GM12878 (cell line): ENCODE measurements around the gene MYO16. TPM values are rescaled to one million over a fixed set of nuclear protein-coding genes. Genes with fewer than 3 reads are reported as not detected.

ENCODE experiments used
- ATAC-seq: fragments of 200-7000 bp; cut with Tn5 transposase; 3 replicates; pipeline ENCODE4 v1.9.1; 2020; ENCODE audit warnings: mild to moderate bottlenecking, moderate library complexity
- BruUV-seq: library from RNA; stranded (reverse); fragments of 400-500 nt; replicated peaks from 2 replicates; lab custom pipeline; 2021; lab: Mats Ljungman, UMichigan
- CTCF ChIA-PET: fragments of 300-600 bp; sonication (Branson Sonifier 250); formaldehyde crosslinking; extraction: SDS; loops from one replicate; lab custom pipeline; 2021; ENCODE audit warnings: inconsistent platforms; lab: Yijun Ruan, JAX
- POLR2A ChIA-PET: fragments of 350-600 bp; formaldehyde crosslinking; extraction: SDS; loops from one replicate; lab custom pipeline; 2021; ENCODE audit warnings: inconsistent platforms; lab: Charles Lee
- RAD21 ChIA-PET: fragments of 300-600 bp; sonication (Branson Sonifier 250); formaldehyde crosslinking; loops from one replicate; lab custom pipeline; 2023; ENCODE audit warnings: antibody characterized with exemption; ENCODE audit not compliant: unreplicated experiment; lab: Charles Lee
- SMC1A ChIA-PET: fragments of 300-600 bp; sonication (Branson Sonifier 250); formaldehyde crosslinking; loops from one replicate; lab custom pipeline; 2023; ENCODE audit not compliant: unreplicated experiment, uncharacterized antibody; lab: Charles Lee
- DNase-seq: peaks from one replicate; pipeline ENCODE4 v3.0.0-alpha.2; 2011; ENCODE audit warnings: low read depth, low spot score
- FAIRE-seq: peaks from 3 replicates; lab custom pipeline; 2011; peaks lifted over from hg19 to GRCh38; lab: Jason Lieb, UNC
- H2AFZ ChIP-seq: 2 replicates; pipeline ENCODE4 v1.6.0; 2011; ENCODE audit warnings: low read depth, low read length, control low read depth; ENCODE audit not compliant: control insufficient read depth
- H3K27ac ChIP-seq: 2 replicates; pipeline ENCODE4 v1.5.1; 2011; ENCODE audit warnings: control low read depth; ENCODE audit not compliant: control insufficient read depth, insufficient read depth
- H3K27me3 ChIP-seq, 2 experiments: replicated peaks in 1 of 2; 2 replicates each; pipeline versions ENCODE4 v1.6.0 to v1.6.1; 2011; ENCODE audit warnings: low read length in 1 of 2; ENCODE audit not compliant: control insufficient read depth in 2 of 2, insufficient read depth in 2 of 2
- H3K36me3 ChIP-seq, 2 experiments: 2 replicates each; pipeline ENCODE4 v1.5.1; 2011; ENCODE audit warnings: low read length in 1 of 2; ENCODE audit not compliant: control insufficient read depth in 2 of 2, insufficient read depth in 2 of 2
- H3K4me1 ChIP-seq: 2 replicates; pipeline ENCODE4 v1.6.1; 2011; ENCODE audit warnings: mild to moderate bottlenecking, low read length, moderate library complexity, mixed read lengths; ENCODE audit not compliant: control insufficient read depth, insufficient read depth
- H3K4me2 ChIP-seq: 2 replicates; pipeline ENCODE4 v1.6.0; 2011; ENCODE audit warnings: control low read depth; ENCODE audit not compliant: control insufficient read depth, insufficient read depth
- H3K4me3 ChIP-seq: fragments of 200-600 bp; sonication (generic); 2 replicates; pipeline ENCODE4 v1.5.1; 2016
- H3K79me2 ChIP-seq: 2 replicates; pipeline ENCODE4 v1.6.0; 2011; ENCODE audit warnings: low read length; ENCODE audit not compliant: control insufficient read depth, insufficient read depth
- H3K9ac ChIP-seq: 2 replicates; pipeline ENCODE4 v1.8.0; 2011; ENCODE audit warnings: low read length, control low read depth, mixed read lengths; ENCODE audit not compliant: control insufficient read depth, insufficient read depth
- H3K9me3 ChIP-seq: replicated peaks from 3 replicates; pipeline ENCODE4 v1.5.1; 2011; ENCODE audit warnings: mild to moderate bottlenecking, low read length; ENCODE audit not compliant: control insufficient read depth, insufficient read depth
- H4K20me1 ChIP-seq: 2 replicates; pipeline ENCODE4 v1.6.0; 2011; ENCODE audit not compliant: control insufficient read depth, insufficient read depth
- ATF7 ChIP-seq: fragments of 450-650 bp; IDR thresholded peaks from 2 replicates; pipeline ENCODE4 v1.6.1; 2016; ENCODE audit warnings: low read depth, mild to moderate bottlenecking
- BHLHE40 ChIP-seq, 2 experiments: fragments of 450-650 bp in 1 of 2; IDR thresholded peaks; 2 replicates each; pipeline ENCODE4 v1.6.1; 2011 to 2017; ENCODE audit warnings: low read depth in 2 of 2, borderline replicate concordance in 1 of 2, improper control_type of control experiment in 1 of 2, low read length in 1 of 2, mild to moderate bottlenecking in 1 of 2
- CEBPB ChIP-seq, 2 experiments: fragments of 150-350 bp in 1 of 2; IDR thresholded peaks; 2 replicates each; pipeline ENCODE4 v1.6.1; 2012 to 2014; ENCODE audit warnings: low read depth in 2 of 2, low read length in 2 of 2, borderline replicate concordance in 1 of 2, inconsistent platforms in 1 of 2
- CHD1 ChIP-seq: IDR thresholded peaks from 2 replicates; pipeline ENCODE4 v1.6.1; 2012; ENCODE audit warnings: low read depth, low read length, improper control_type of control experiment
- CHD2 ChIP-seq: IDR thresholded peaks from 2 replicates; pipeline ENCODE4 v1.6.1; 2011; ENCODE audit warnings: low read depth, low read length, improper control_type of control experiment, borderline replicate concordance
- CREM ChIP-seq: IDR thresholded peaks from 2 replicates; pipeline ENCODE4 v1.6.1; 2014; ENCODE audit warnings: antibody characterized with exemption, low read depth
- DPF2 ChIP-seq: fragments of 450-650 bp; IDR thresholded peaks from 2 replicates; pipeline ENCODE4 v1.6.1; 2017; ENCODE audit warnings: mild to moderate bottlenecking
- EP300 ChIP-seq, 2 experiments: fragments of 150-350 bp in 1 of 2; IDR thresholded peaks; 2 replicates each; pipeline ENCODE4 v1.6.1; 2011 to 2012; ENCODE audit warnings: low read depth in 2 of 2, low read length in 2 of 2, borderline replicate concordance in 1 of 2, improper control_type of control experiment in 1 of 2, inconsistent platforms in 1 of 2; ENCODE audit not compliant: control insufficient read depth in 1 of 2
- GATAD2B ChIP-seq: fragments of 450-650 bp; conservative IDR thresholded peaks from 2 replicates; pipeline ENCODE4 v1.6.1; 2017; ENCODE audit warnings: low read depth, mild to moderate bottlenecking, moderate library complexity
- IKZF1 ChIP-seq: fragments of 450-650 bp; conservative IDR thresholded peaks from 2 replicates; pipeline ENCODE4 v1.6.1; 2017; ENCODE audit warnings: antibody characterized with exemption, mild to moderate bottlenecking
- MTA2 ChIP-seq: fragments of 450-650 bp; IDR thresholded peaks from 2 replicates; pipeline ENCODE4 v1.6.1; 2016; ENCODE audit warnings: low read depth, mild to moderate bottlenecking, moderate library complexity
- MTA3 ChIP-seq: IDR thresholded peaks from 2 replicates; pipeline ENCODE4 v1.6.1; 2012; ENCODE audit warnings: low read length, inconsistent platforms, borderline replicate concordance
- NBN ChIP-seq: fragments of 450-650 bp; IDR thresholded peaks from 2 replicates; pipeline ENCODE4 v1.6.1; 2016
- NFXL1 ChIP-seq: fragments of 450-650 bp; IDR thresholded peaks from 2 replicates; pipeline ENCODE4 v1.6.1; 2017; ENCODE audit warnings: antibody characterized with exemption, mild to moderate bottlenecking, borderline replicate concordance
- PAX5 ChIP-seq: IDR thresholded peaks from 2 replicates; pipeline ENCODE4 v1.6.1; 2011; ENCODE audit warnings: low read depth, low read length, borderline replicate concordance
- POU2F2 ChIP-seq: IDR thresholded peaks from 3 replicates; pipeline ENCODE4 v1.6.1; 2011; ENCODE audit warnings: low read depth, mild to moderate bottlenecking, low read length, borderline replicate concordance
- RELB ChIP-seq: fragments of 450-650 bp; IDR thresholded peaks from 2 replicates; pipeline ENCODE4 v1.6.1; 2017; ENCODE audit warnings: low read depth, mild to moderate bottlenecking, moderate library complexity
- RUNX3 ChIP-seq: IDR thresholded peaks from 2 replicates; pipeline ENCODE4 v1.6.1; 2012; ENCODE audit warnings: low read length, inconsistent platforms
- SPI1 ChIP-seq: IDR thresholded peaks from 2 replicates; pipeline ENCODE4 v1.6.1; 2011; ENCODE audit warnings: low read depth, mild to moderate bottlenecking, low read length, moderate library complexity, borderline replicate concordance; ENCODE audit not compliant: insufficient read depth
- SUPT20H ChIP-seq: IDR thresholded peaks from 2 replicates; pipeline ENCODE4 v1.6.1; 2011; ENCODE audit warnings: low read depth, mild to moderate bottlenecking, low read length, moderate library complexity, borderline replicate concordance; ENCODE audit not compliant: control insufficient read depth
- TCF12 ChIP-seq: IDR thresholded peaks from 2 replicates; pipeline ENCODE4 v1.6.1; 2011; ENCODE audit warnings: low read depth, mild to moderate bottlenecking, low read length
- WGBS: methylation state at CpG from one replicate; pipeline ENCODE4 v1.1.6; 2016; ENCODE audit warnings: low lambda C conversion rate; ENCODE audit not compliant: insufficient replicate concordance, insufficient coverage; ENCODE audit errors: missing lambda C conversion rate; 5-methylcytosine and 5-hydroxymethylcytosine counted together
- in situ Hi-C: fragments of 300-500 bp; cut with MboI; formaldehyde crosslinking; loops from 9 replicates; pipeline ENCODE4 v1.14.3; 2018; ENCODE audit warnings: mixed read lengths
- intact Hi-C: fragments of 100-400 bp; cut with micrococcal nuclease; formaldehyde crosslinking; loops from one replicate; pipeline ENCODE4 v1.14.2; 2022; ENCODE audit not compliant: unreplicated experiment
- polyA plus RNA-seq, 11 experiments: library from polyadenylated mRNA; depleted of rRNA in 4 of 11; unstranded in 6 of 11; stranded (reverse) in 5 of 11; fragments of >200 nt; fragmentation: Nextera tagmentation in 4 of 11; fragmentation: Illumina TruSeq in 1 of 11; extraction: Ambion mirVana in 4 of 11; extraction: Trizol in 1 of 11; gene quantifications; 1 replicate in 1 of 11; 2 replicates in 10 of 11; pipeline versions ENCODE4 v1.2.1 to v1.2.3, GENCODE V29; 2011 to 2016; ENCODE audit warnings: inconsistent platforms in 2 of 11, missing spikeins in 2 of 11, low read depth in 1 of 11
- total RNA-seq, 4 experiments: library from RNA; depleted of rRNA in 3 of 4; stranded (reverse); fragments of >200 nt in 3 of 4; fragmentation: Illumina TruSeq in 1 of 4; extraction: Trizol in 1 of 4; gene quantifications; 2 replicates each; pipeline versions ENCODE4 v1.2.1 to v1.2.3, GENCODE V29; 2013 to 2021
- TF ChIP-seq, protein P1 (sequence below): fragments of 450-650 bp; IDR thresholded peaks from 2 replicates; pipeline ENCODE4 v1.6.1; 2016; ENCODE audit warnings: mild to moderate bottlenecking

MYO16 gene
- total and polyA plus RNA-seq, 10 of the 15 experiments (the other 5 are each of a cell fraction or from before 2014, with no cell fraction given): under 0.01 to 1.7 (median 0.05) TPM; not detected in 4

DNA sequence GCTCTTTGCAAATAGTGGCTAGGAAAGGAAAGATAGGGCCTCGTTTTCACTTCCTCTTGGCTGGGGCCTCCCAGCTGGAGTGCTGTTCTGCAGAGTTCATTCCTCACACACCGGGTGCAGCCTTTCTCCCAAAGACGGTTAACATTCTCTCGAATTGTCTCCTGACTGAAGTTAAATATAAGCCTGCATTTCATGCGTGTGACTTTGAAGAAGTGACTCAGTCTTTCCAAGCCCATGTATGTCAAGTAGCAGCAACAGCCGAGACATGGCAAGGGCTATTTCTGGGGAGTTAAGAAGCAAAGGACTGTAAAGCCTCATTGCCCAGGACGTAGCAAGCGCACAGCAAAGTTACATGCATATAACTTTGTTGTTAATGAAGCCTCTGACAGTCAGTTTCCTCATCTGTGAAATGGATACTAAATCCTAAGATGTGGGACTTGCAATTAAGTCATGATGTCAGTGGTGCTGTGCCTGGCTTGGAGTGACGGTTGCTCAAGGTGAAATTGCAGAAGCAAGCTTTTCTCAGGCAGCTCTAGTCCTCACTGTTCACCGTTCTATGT, 502.4 kb downstream of the MYO16 start:
- H3K27me3 ChIP-seq: no peaks in the 10 kb centered on the region
- POLR2A ChIA-PET: interaction anchor here (1.1 kb wide), 1 partner anchor 31 kb away, joined by 4 read pairs; no protein-coding TSS in a partner anchor
- FAIRE-seq: no peak
- WGBS: 8% methylated on average over 10 of the region's 10 CpGs
- peak overlapping the region; percentile 42; the same call in 1 of the 2 replicates for H3K27ac ChIP-seq
- H3K4me2 ChIP-seq: peak overlapping the region; percentile 72
- peak; percentile 87 for ATAC-seq
- no TSS peak for BruUV-seq
- in situ Hi-C loops: no loop called here
- peak overlapping the region; percentile 46; the same call in 1 of the 2 replicates for H2AFZ ChIP-seq
- H3K4me3 ChIP-seq: no peak overlapping the region
- no peaks in the 10 kb centered on the region for H4K20me1 ChIP-seq
- CTCF ChIA-PET: interaction anchor here (0.7 to 1.2 kb wide), 5 partner anchors 26 to 1005 kb away, joined by 3 read pairs; no protein-coding TSS in a partner anchor
- no peaks in the 10 kb centered on the region for H3K9me3 ChIP-seq
- H3K36me3 ChIP-seq: no peaks in the 10 kb centered on the region
- no peak overlapping the region for H3K9ac ChIP-seq
- intact Hi-C loops: no loop called here
- peaks cover 14% of the 10 kb centered on the region for H3K4me1 ChIP-seq
- no peaks in the 10 kb centered on the region for H3K79me2 ChIP-seq
- DNase-seq: peak; percentile 77
- SMC1A ChIA-PET: interaction anchor here (0.7 to 4.8 kb wide), 8 partner anchors 10 to 44 kb away, joined by 3 to 39 read pairs (median 4); no protein-coding TSS in a partner anchor
- RAD21 ChIA-PET: interaction anchor here (0.6 to 3.3 kb wide), 5 partner anchors 14 to 1005 kb away, joined by 3 to 35 read pairs (median 3); no protein-coding TSS in a partner anchor
- TF ChIP-seq EP300 (IDR thresholded peaks at IDR 0.05; ENCODE audit: borderline replicate concordance in 1 of 2, control insufficient read depth in 1 of 2, low read depth in 2 of 2, low read length in 2 of 2) (peak; percentile 51 to 70; a peak in 1 of 4 replicates), IKZF1 (peak; percentile 90), SPI1 (peak; percentile 95), CHD1 (no peak), CREM (no peak), MTA2 (peak; percentile 65), POU2F2 (0 out of 3 replicates have a peak, but pooled peaks have one; percentile 9), MTA3 (no peak), NFXL1 (no peak), ATF7 (peak; percentile 84), PAX5 (no peak), GATAD2B (0 out of 2 replicates have a peak, but pooled peaks have one; percentile 47), RUNX3 (0 out of 2 replicates have a peak, but pooled peaks have one; percentile 47), DPF2 (peak; percentile 77; the same call in 1 of the 2 replicates), RELB (peak; percentile 95), CEBPB (IDR thresholded peaks at IDR 0.05; ENCODE audit: borderline replicate concordance in 1 of 2, low read depth in 2 of 2, low read length in 2 of 2) (no peak), BHLHE40 (IDR thresholded peaks at IDR 0.05; ENCODE audit: borderline replicate concordance in 1 of 2, low read depth in 2 of 2, low read length in 1 of 2) (peak; percentile 60 to 70; a peak in 2 of 4 replicates), CHD2 (peak; percentile 65; the same call in 1 of the 2 replicates), SUPT20H (no peak), TCF12 (peak; percentile 81), NBN (peak; percentile 57; the same call in 1 of the 2 replicates)
- TF ChIP-seq, protein P1, sequence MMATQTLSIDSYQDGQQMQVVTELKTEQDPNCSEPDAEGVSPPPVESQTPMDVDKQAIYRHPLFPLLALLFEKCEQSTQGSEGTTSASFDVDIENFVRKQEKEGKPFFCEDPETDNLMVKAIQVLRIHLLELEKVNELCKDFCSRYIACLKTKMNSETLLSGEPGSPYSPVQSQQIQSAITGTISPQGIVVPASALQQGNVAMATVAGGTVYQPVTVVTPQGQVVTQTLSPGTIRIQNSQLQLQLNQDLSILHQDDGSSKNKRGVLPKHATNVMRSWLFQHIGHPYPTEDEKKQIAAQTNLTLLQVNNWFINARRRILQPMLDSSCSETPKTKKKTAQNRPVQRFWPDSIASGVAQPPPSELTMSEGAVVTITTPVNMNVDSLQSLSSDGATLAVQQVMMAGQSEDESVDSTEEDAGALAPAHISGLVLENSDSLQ: peak; percentile 50; the same call in 1 of the 2 replicates
